Coronary artery (tissue), 2 donors: Measurements from ENCODE around the gene CAPN15.

Source experiments
- DNase-seq: peaks from one replicate; pipeline ENCODE4 v3.0.0-alpha.2; 2017; ENCODE audit warnings: low spot score
- H3K27ac ChIP-seq, 2 donors: fragments of 200-600 bp; sonication (generic); one replicate each; pipeline ENCODE4 v1.5.1; 2016 to 2019
- H3K4me3 ChIP-seq: fragments of 200-600 bp; sonication (generic); 2 replicates; pipeline ENCODE4 v1.5.1; 2016; ENCODE audit warnings: mild to moderate bottlenecking, moderate library complexity
- CTCF ChIP-seq: fragments of 200-600 bp; sonication (generic); IDR thresholded peaks from one replicate; pipeline ENCODE4 v1.5.1; 2019; ENCODE audit warnings: antibody characterized with exemption

The CAPN15 gene

GRCh38 chr16:583815-584591 lies 56.5 kb downstream of the CAPN15 start:
- H3K27ac ChIP-seq = no peak overlapping the region
- H3K4me3 ChIP-seq = no peak overlapping the region
- DNase-seq = no peak
- TF ChIP-seq CTCF = no peak

GRCh38 chr16:585351-585750 lies 57.8 kb downstream of the CAPN15 start:
- DNase-seq = no peak
- no peak overlapping the region for H3K27ac ChIP-seq
- TF ChIP-seq CTCF = no peak
- no peak overlapping the region for H3K4me3 ChIP-seq

GRCh38 chr16:586047-586644 lies 58.6 kb downstream of the CAPN15 start:
- H3K27ac ChIP-seq = no peak overlapping the region
- no peak overlapping the region for H3K4me3 ChIP-seq
- TF ChIP-seq CTCF = no peak
- no peak for DNase-seq

- H3K4me3 ChIP-seq = no peak overlapping the region
- no peak for DNase-seq
- TF ChIP-seq CTCF = no peak
- H3K27ac ChIP-seq = no peak overlapping the region
Observed at GRCh38 chr16:586645-587590, 59.4 kb downstream of the CAPN15 start.

GRCh38 chr16:588639-588888 lies 61.1 kb downstream of the CAPN15 start:
- peak overlapping the region; percentile 84 for H3K4me3 ChIP-seq
- peak; percentile 85 for DNase-seq
- no peak for TF ChIP-seq CTCF
- peak overlapping the region; percentile 90 to 93 for H3K27ac ChIP-seq

GRCh38 chr16:588889-589657 lies 61.6 kb downstream of the CAPN15 start:
- Histone ChIP-seq H3K27ac (peak overlapping the region; percentile 90 to 93), H3K4me3 (peak overlapping the region; percentile 84)
- peak; percentile 98 for DNase-seq
- no peak for TF ChIP-seq CTCF
